AG04450 (cell line): ENCODE data around the gene PDIA6. TPM values are rescaled to one million over a fixed set of nuclear protein-coding genes. Genes with fewer than 3 reads are reported as not detected.
A peak's percentile ranks its signal among the peaks of the same experiment; 100 is the strongest.
"Not testable (repeated sequence)": the region's sequence is repeated elsewhere in the genome, so short reads cannot be mapped to it uniquely, and the experiment has no call there.

Experiments used
- CTCF ChIA-PET: fragments of 300-600, 350-600 bp; formaldehyde crosslinking; extraction: SDS; loops from one replicate; lab custom pipeline; 2022; ENCODE audit warnings: antibody characterized with exemption, inconsistent platforms; lab: Charles Lee
- POLR2A ChIA-PET: fragments of 350-600 bp; formaldehyde crosslinking; extraction: SDS; loops from one replicate; lab custom pipeline; 2021; ENCODE audit warnings: antibody characterized with exemption, inconsistent platforms; lab: Yijun Ruan, JAX
- DNase-seq: peaks from one replicate; pipeline ENCODE4 v3.0.0-alpha.2; 2011; ENCODE audit warnings: low read depth, low spot score
- H3K27ac ChIP-seq: one replicate; pipeline ENCODE4 v1.5.1; 2012; ENCODE audit warnings: low read depth, low read length, control low read depth
- H3K27me3 ChIP-seq: one replicate; pipeline ENCODE4 v1.6.0; 2012; ENCODE audit warnings: low read length; ENCODE audit not compliant: control insufficient read depth, insufficient read depth
- H3K4me3 ChIP-seq: 2 replicates; pipeline ENCODE4 v1.5.1; 2011; ENCODE audit warnings: mild to moderate bottlenecking, low read depth, low read length, control low read depth
- H3K9me3 ChIP-seq: 2 replicates; pipeline ENCODE4 v1.5.1; 2012; ENCODE audit warnings: low read length; ENCODE audit not compliant: control insufficient read depth, insufficient read depth
- CTCF ChIP-seq: IDR thresholded peaks from 2 replicates; pipeline ENCODE4 v1.5.1; 2011; ENCODE audit warnings: low read depth, low read length, control low read depth, inconsistent platforms
- polyA plus RNA-seq: library from polyadenylated mRNA; depleted of rRNA; stranded (reverse); fragments of >200 nt; gene quantifications from 2 replicates; pipeline ENCODE4 v1.2.3, GENCODE V29; 2011

Gene PDIA6
- polyA plus RNA-seq, 1 experiment, result 487 TPM

GRCh38 chr2:10810202-10811161, 2.1 kb downstream of the PDIA6 start:
- POLR2A ChIA-PET, result no interaction called here
- DNase-seq, result no peak

DNA sequence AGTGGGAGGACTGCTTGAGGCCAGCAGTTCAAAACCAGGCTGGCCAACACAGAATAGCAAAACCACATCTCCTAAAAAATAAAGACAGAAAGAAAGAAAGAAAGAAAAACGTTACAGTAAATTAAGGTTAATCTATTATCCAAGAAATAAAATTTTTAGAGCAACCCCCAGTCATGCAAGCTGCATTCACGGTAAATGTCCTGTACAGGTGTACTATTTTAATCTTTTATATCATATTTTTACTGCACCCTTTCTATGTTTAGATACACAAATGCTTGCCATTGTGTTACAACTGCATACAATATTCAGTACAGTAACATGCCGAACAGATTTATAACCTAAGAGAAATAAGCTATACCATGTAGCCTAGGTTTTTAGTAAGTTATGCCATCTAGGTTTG, 6.0 kb downstream of the PDIA6 start:
- POLR2A ChIA-PET, result no interaction called here
- H3K27ac ChIP-seq, result no peak overlapping the region
- no peak overlapping the region for H3K4me3 ChIP-seq
- CTCF ChIA-PET, result interaction anchor here (0.6 kb wide), 2 partner anchors 8 to 26 kb away, joined by 3 to 7 read pairs; no protein-coding TSS in a partner anchor
- H3K9me3 ChIP-seq, result no peaks in the 10 kb centered on the region
- H3K27me3 ChIP-seq, result no peaks in the 10 kb centered on the region
- DNase-seq, result no peak
- no peak for TF ChIP-seq CTCF

More at GRCh38 chr2:10810202-10811161, 2.1 kb downstream of the PDIA6 start:
- CTCF ChIA-PET, result no interaction called here
- H3K27me3 ChIP-seq, result no peaks in the 10 kb centered on the region
- no peaks in the 10 kb centered on the region for H3K9me3 ChIP-seq
- H3K4me3 ChIP-seq, result peak overlapping the region; percentile 80
- TF ChIP-seq CTCF, result no peak
- H3K27ac ChIP-seq, result peak overlapping the region; percentile 22

DNA sequence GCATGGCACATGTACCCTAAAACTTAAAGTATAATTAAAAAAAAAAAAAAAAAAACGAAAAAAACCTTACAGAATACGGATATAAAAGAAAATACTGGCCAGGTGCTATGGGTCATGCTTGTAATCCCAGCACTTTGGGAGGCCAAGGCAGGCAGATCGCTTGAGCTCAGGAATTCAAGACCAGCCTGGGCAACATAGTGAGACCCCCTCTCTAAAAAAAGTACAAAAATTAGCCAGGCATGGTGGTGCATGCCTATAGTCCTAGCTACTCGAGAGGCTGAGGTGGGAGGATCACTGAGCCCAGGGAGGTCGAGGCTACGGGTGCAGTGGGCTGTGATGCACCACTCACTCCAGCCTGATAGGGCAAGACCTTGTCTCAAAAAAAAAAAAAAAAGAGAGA, 6.6 kb downstream of the PDIA6 start:
- DNase-seq, H3K4me3 ChIP-seq, H3K27me3 ChIP-seq, H3K9me3 ChIP-seq, POLR2A ChIA-PET, H3K27ac ChIP-seq: not testable (repeated sequence)
- CTCF ChIA-PET, result interaction anchor here (0.7 kb wide), 1 partner anchor 27 kb away, joined by 7 read pairs; no protein-coding TSS in a partner anchor

GRCh38 chr2:10802657-10803056, 9.9 kb downstream of the PDIA6 start:
- DNase-seq, result no peak
- no peak for TF ChIP-seq CTCF
- Histone ChIP-seq H3K27ac (no peak overlapping the region), H3K27me3 (no peaks in the 10 kb centered on the region), H3K4me3 (no peak overlapping the region), H3K9me3 (no peaks in the 10 kb centered on the region)
- ChIA-PET CTCF (no interaction called here), POLR2A (no interaction called here)

DNA sequence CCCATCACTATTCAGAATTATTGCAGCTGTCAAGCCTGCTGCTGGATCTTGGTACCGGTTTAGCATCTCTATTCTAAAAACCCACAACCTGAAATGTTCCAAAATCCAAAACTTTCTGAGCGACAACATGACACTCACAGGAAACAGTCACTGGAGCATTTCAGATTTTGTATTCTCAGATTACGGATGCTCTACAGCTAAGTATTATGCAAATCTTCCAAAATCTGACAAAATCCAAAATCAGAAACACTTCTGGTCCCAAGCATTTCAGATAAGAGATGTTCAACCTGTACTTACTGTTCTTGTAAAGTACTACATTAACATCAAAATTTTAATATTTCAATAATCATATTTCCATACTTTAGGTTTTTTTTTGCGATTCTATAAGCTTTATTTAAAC, 12.4 kb downstream of the PDIA6 start:
- ChIA-PET POLR2A (no interaction called here), CTCF (no interaction called here)
- TF ChIP-seq CTCF, result no peak

More for the DNA sequence above, 12.4 kb downstream of the PDIA6 start:
- no peaks in the 10 kb centered on the region for H3K27me3 ChIP-seq
- DNase-seq, result no peak
- H3K4me3 ChIP-seq, result no peak overlapping the region
- H3K27ac ChIP-seq, result no peak overlapping the region
- no peaks in the 10 kb centered on the region for H3K9me3 ChIP-seq
